GM21723 (cell line): ENCODE measurements around the gene HSPA1L.
"Not testable (repeated sequence)": the region's sequence is repeated elsewhere in the genome, so short reads cannot be mapped to it uniquely, and the experiment has no call there.

Experiments used
- ATAC-seq: cut with Tn5 transposase; IDR thresholded peaks from one replicate; pipeline ENCODE4 v1.9.1; 2021; ENCODE audit warnings: mild to moderate bottlenecking, moderate library complexity; ENCODE audit not compliant: unreplicated experiment

Gene HSPA1L

GRCh38 chr6:31817133-31817928, 2.2 kb upstream of the HSPA1L start:
- ATAC-seq, result not testable (repeated sequence)

GRCh38 chr6:31814677-31815024, 432 bp downstream of the HSPA1L start:
- peak; percentile 27 for ATAC-seq

- no peak for ATAC-seq
Observed at GRCh38 chr6:31813465-31813849, 1.6 kb downstream of the HSPA1L start.

GRCh38 chr6:31811645-31812044, 3.4 kb downstream of the HSPA1L start:
- no peak for ATAC-seq

- not testable (repeated sequence) for ATAC-seq
Observed at GRCh38 chr6:31808599-31808998, 6.5 kb downstream of the HSPA1L start.

GRCh38 chr6:31806470-31807272, 8.4 kb downstream of the HSPA1L start, which contains the start of gene LSM2:
LSM2 (minus strand) TSS chr6:31806966; CDS start chr6:31806757, 209 bp downstream.
- peak; percentile 76 for ATAC-seq

- ATAC-seq, result peak; percentile 22
Observed at GRCh38 chr6:31805939-31806469, 9.1 kb downstream of the HSPA1L start.

GRCh38 chr6:31801031-31801927, 13.8 kb downstream of the HSPA1L start:
- not testable (repeated sequence) for ATAC-seq

- ATAC-seq, result no peak
Observed at GRCh38 chr6:31799781-31800180, 15.3 kb downstream of the HSPA1L start.

- ATAC-seq, result no peak
Observed at GRCh38 chr6:31797588-31797987, 17.5 kb downstream of the HSPA1L start.

GRCh38 chr6:31796993-31797385, 18.1 kb downstream of the HSPA1L start:
- ATAC-seq, result no peak

- peak; percentile 80 for ATAC-seq
Observed at GRCh38 chr6:31795616-31796298, 19.3 kb downstream of the HSPA1L start, which contains the start of gene VARS1. VARS1 (minus strand) TSS chr6:31795752; CDS start chr6:31795217, 535 bp downstream.

GRCh38 chr6:31794866-31795615, 20.0 kb downstream of the HSPA1L start:
- ATAC-seq, result peak; percentile 16

GRCh38 chr6:31794294-31794865, 20.7 kb downstream of the HSPA1L start:
- ATAC-seq, result no peak

GRCh38 chr6:31793927-31794245, 21.2 kb downstream of the HSPA1L start:
- not testable (repeated sequence) for ATAC-seq

GRCh38 chr6:31792761-31793171, 22.3 kb downstream of the HSPA1L start:
- ATAC-seq, result no peak

- no peak for ATAC-seq
Observed at GRCh38 chr6:31792090-31792374, 23.1 kb downstream of the HSPA1L start.

GRCh38 chr6:31791324-31792089, 23.6 kb downstream of the HSPA1L start:
- no peak for ATAC-seq

- no peak for ATAC-seq
Observed at GRCh38 chr6:31785475-31785874, 29.6 kb downstream of the HSPA1L start.
